MM.1S (cell line): Measurements from ENCODE around the gene IL6ST.

Experiments
- DNase-seq: peaks from one replicate; pipeline ENCODE4 v3.0.0-alpha.2; 2015
- H2AFZ ChIP-seq: fragments of 300-600 bp; sonication (generic); 2 replicates; pipeline ENCODE4 v1.6.0; 2016; ENCODE audit warnings: antibody characterized with exemption, low read length
- H3F3A ChIP-seq: fragments of 300-600 bp; sonication (generic); 2 replicates; pipeline ENCODE4 v1.6.1; 2016; ENCODE audit warnings: mild to moderate bottlenecking, antibody characterized with exemption, low read length, moderate library complexity, mixed read lengths; ENCODE audit not compliant: insufficient read depth
- H3K27ac ChIP-seq: fragments of 300-600 bp; sonication (generic); 2 replicates; pipeline ENCODE4 v1.5.1; 2016; ENCODE audit warnings: mild to moderate bottlenecking, low read length
- H3K27me3 ChIP-seq: fragments of 300-600 bp; sonication (generic); replicated peaks from 2 replicates; pipeline ENCODE4 v1.6.0; 2016; ENCODE audit warnings: low read length; ENCODE audit not compliant: insufficient read depth
- H3K36me3 ChIP-seq: fragments of 300-600 bp; sonication (generic); replicated peaks from 2 replicates; pipeline ENCODE4 v1.6.1; 2016; ENCODE audit warnings: mild to moderate bottlenecking, low read length, mixed read lengths; ENCODE audit not compliant: insufficient read depth
- H3K4me1 ChIP-seq: fragments of 300-600 bp; sonication (generic); 2 replicates; pipeline ENCODE4 v1.6.1; 2016; ENCODE audit warnings: low read length, mixed read lengths
- H3K4me2 ChIP-seq: fragments of 300-600 bp; sonication (generic); 2 replicates; pipeline ENCODE4 v1.6.0; 2016; ENCODE audit warnings: low read depth, low read length
- H3K4me3 ChIP-seq: fragments of 300-600 bp; sonication (generic); 2 replicates; pipeline ENCODE4 v1.5.1; 2016; ENCODE audit warnings: low read length, mixed read lengths
- H3K79me2 ChIP-seq: fragments of 300-600 bp; sonication (generic); 2 replicates; pipeline ENCODE4 v1.6.1; 2016; ENCODE audit warnings: mixed run types, low read length, mixed read lengths
- H3K9ac ChIP-seq: fragments of 300-600 bp; sonication (generic); 2 replicates; pipeline ENCODE4 v1.6.1; 2016; ENCODE audit warnings: low read length, mixed read lengths
- H3K9me2 ChIP-seq: fragments of 300-600 bp; sonication (generic); replicated peaks from 2 replicates; pipeline ENCODE4 v1.6.1; 2016; ENCODE audit warnings: mild to moderate bottlenecking, low read length, mixed read lengths; ENCODE audit not compliant: insufficient read depth
- H3K9me3 ChIP-seq: fragments of 300-600 bp; sonication (generic); replicated peaks from 2 replicates; pipeline ENCODE4 v1.6.1; 2016; ENCODE audit warnings: mild to moderate bottlenecking, low read length, mixed read lengths; ENCODE audit not compliant: insufficient read depth
- H4K20me1 ChIP-seq: fragments of 300-600 bp; sonication (generic); 2 replicates; pipeline ENCODE4 v1.6.1; 2016; ENCODE audit warnings: mild to moderate bottlenecking, low read length, moderate library complexity, mixed read lengths; ENCODE audit not compliant: insufficient read depth
- CTCF ChIP-seq: fragments of 300-600 bp; sonication (generic); IDR thresholded peaks from 2 replicates; pipeline ENCODE4 v1.5.1; 2016; ENCODE audit warnings: antibody characterized with exemption, low read length, mixed read lengths
- EZH2 ChIP-seq: fragments of 300-600 bp; sonication (generic); optimal IDR thresholded peaks from 2 replicates; pipeline ENCODE3; 2017; ENCODE audit warnings: low read depth, mild to moderate bottlenecking, antibody characterized with exemption, low read length, mixed read lengths
- EZH2phosphoT487 ChIP-seq: fragments of 300-600 bp; sonication (generic); IDR thresholded peaks from 2 replicates; pipeline ENCODE4 v1.6.1; 2018; ENCODE audit warnings: antibody characterized with exemption, low read length

The IL6ST gene

GRCh38 chr5:55914971-55915370 is 79.8 kb downstream of the IL6ST start:
- Histone ChIP-seq H3K4me2 (no peak overlapping the region), H4K20me1 (no peaks in the 10 kb centered on the region), H3K9me3 (no peaks in the 10 kb centered on the region), H3K4me1 (peaks cover 9% of the 10 kb centered on the region), H3K4me3 (no peak overlapping the region), H3F3A (no peaks in the 10 kb centered on the region), H2AFZ (no peak overlapping the region), H3K27ac (no peak overlapping the region), H3K9ac (no peak overlapping the region), H3K79me2 (no peaks in the 10 kb centered on the region), H3K9me2 (no peaks in the 10 kb centered on the region), H3K36me3 (no peaks in the 10 kb centered on the region), H3K27me3 (no peaks in the 10 kb centered on the region)
- no peak for DNase-seq
- TF ChIP-seq EZH2phosphoT487 = no peak
- TF ChIP-seq CTCF = no peak
- TF ChIP-seq EZH2 = no peak

- H2AFZ ChIP-seq = no peak overlapping the region
- no peaks in the 10 kb centered on the region for H3K9me2 ChIP-seq
- no peak for DNase-seq
- no peak overlapping the region for H3K4me3 ChIP-seq
- no peaks in the 10 kb centered on the region for H3K4me1 ChIP-seq
- H3K9me3 ChIP-seq = no peaks in the 10 kb centered on the region
- no peaks in the 10 kb centered on the region for H3F3A ChIP-seq
- no peak overlapping the region for H3K27ac ChIP-seq
- no peaks in the 10 kb centered on the region for H3K36me3 ChIP-seq
- H3K79me2 ChIP-seq = no peaks in the 10 kb centered on the region
- no peak overlapping the region for H3K4me2 ChIP-seq
- no peak overlapping the region for H3K9ac ChIP-seq
- TF ChIP-seq CTCF (no peak), EZH2phosphoT487 (no peak), EZH2 (no peak)
- H4K20me1 ChIP-seq = no peaks in the 10 kb centered on the region
- no peaks in the 10 kb centered on the region for H3K27me3 ChIP-seq
These were observed 81.0 kb downstream of the IL6ST start for GRCh38 chr5:55913466-55914413.

GRCh38 chr5:55911784-55912653 is 82.7 kb downstream of the IL6ST start:
- DNase-seq = no peak
- Histone ChIP-seq H3K9me2 (no peaks in the 10 kb centered on the region), H3K4me1 (no peaks in the 10 kb centered on the region), H3K4me3 (no peak overlapping the region), H3K27ac (no peak overlapping the region), H3K4me2 (no peak overlapping the region), H3K79me2 (no peaks in the 10 kb centered on the region), H3F3A (no peaks in the 10 kb centered on the region), H3K36me3 (no peaks in the 10 kb centered on the region), H3K9me3 (no peaks in the 10 kb centered on the region), H2AFZ (no peak overlapping the region), H3K9ac (no peak overlapping the region), H4K20me1 (no peaks in the 10 kb centered on the region), H3K27me3 (no peaks in the 10 kb centered on the region)
- TF ChIP-seq EZH2phosphoT487 (no peak), CTCF (no peak), EZH2 (no peak)
